GM12878 (cell line): Measurements from ENCODE around the gene C11orf91. TPM values are rescaled to one million over a fixed set of nuclear protein-coding genes. Genes with fewer than 3 reads are reported as not detected.
"Not testable (repeated sequence)": the region's sequence is repeated elsewhere in the genome, so short reads cannot be mapped to it uniquely, and the experiment has no call there.

Source experiments
- ATAC-seq: fragments of 200-7000 bp; cut with Tn5 transposase; 3 replicates; pipeline ENCODE4 v1.9.1; 2020; ENCODE audit warnings: mild to moderate bottlenecking, moderate library complexity
- BruUV-seq: library from RNA; stranded (reverse); fragments of 400-500 nt; replicated peaks from 2 replicates; lab custom pipeline; 2021; lab: Mats Ljungman, UMichigan
- CTCF ChIA-PET: fragments of 300-600 bp; sonication (Branson Sonifier 250); formaldehyde crosslinking; extraction: SDS; loops from one replicate; lab custom pipeline; 2021; ENCODE audit warnings: inconsistent platforms; lab: Yijun Ruan, JAX
- POLR2A ChIA-PET: fragments of 350-600 bp; formaldehyde crosslinking; extraction: SDS; loops from one replicate; lab custom pipeline; 2021; ENCODE audit warnings: inconsistent platforms; lab: Charles Lee
- RAD21 ChIA-PET: fragments of 300-600 bp; sonication (Branson Sonifier 250); formaldehyde crosslinking; loops from one replicate; lab custom pipeline; 2023; ENCODE audit warnings: antibody characterized with exemption; ENCODE audit not compliant: unreplicated experiment; lab: Charles Lee
- SMC1A ChIA-PET: fragments of 300-600 bp; sonication (Branson Sonifier 250); formaldehyde crosslinking; loops from one replicate; lab custom pipeline; 2023; ENCODE audit not compliant: unreplicated experiment, uncharacterized antibody; lab: Charles Lee
- DNase-seq: peaks from one replicate; pipeline ENCODE4 v3.0.0-alpha.2; 2011; ENCODE audit warnings: low read depth, low spot score
- FAIRE-seq: peaks from 3 replicates; lab custom pipeline; 2011; peaks lifted over from hg19 to GRCh38; lab: Jason Lieb, UNC
- H2AFZ ChIP-seq: 2 replicates; pipeline ENCODE4 v1.6.0; 2011; ENCODE audit warnings: low read depth, low read length, control low read depth; ENCODE audit not compliant: control insufficient read depth
- H3K27ac ChIP-seq: 2 replicates; pipeline ENCODE4 v1.5.1; 2011; ENCODE audit warnings: control low read depth; ENCODE audit not compliant: control insufficient read depth, insufficient read depth
- H3K27me3 ChIP-seq, 2 experiments: replicated peaks in 1 of 2; 2 replicates each; pipeline versions ENCODE4 v1.6.0 to v1.6.1; 2011; ENCODE audit warnings: low read length in 1 of 2; ENCODE audit not compliant: control insufficient read depth in 2 of 2, insufficient read depth in 2 of 2
- H3K36me3 ChIP-seq, 2 experiments: 2 replicates each; pipeline ENCODE4 v1.5.1; 2011; ENCODE audit warnings: low read length in 1 of 2; ENCODE audit not compliant: control insufficient read depth in 2 of 2, insufficient read depth in 2 of 2
- H3K4me1 ChIP-seq: 2 replicates; pipeline ENCODE4 v1.6.1; 2011; ENCODE audit warnings: mild to moderate bottlenecking, low read length, moderate library complexity, mixed read lengths; ENCODE audit not compliant: control insufficient read depth, insufficient read depth
- H3K4me2 ChIP-seq: 2 replicates; pipeline ENCODE4 v1.6.0; 2011; ENCODE audit warnings: control low read depth; ENCODE audit not compliant: control insufficient read depth, insufficient read depth
- H3K4me3 ChIP-seq: fragments of 200-600 bp; sonication (generic); 2 replicates; pipeline ENCODE4 v1.5.1; 2016
- H3K79me2 ChIP-seq: 2 replicates; pipeline ENCODE4 v1.6.0; 2011; ENCODE audit warnings: low read length; ENCODE audit not compliant: control insufficient read depth, insufficient read depth
- H3K9ac ChIP-seq: 2 replicates; pipeline ENCODE4 v1.8.0; 2011; ENCODE audit warnings: low read length, control low read depth, mixed read lengths; ENCODE audit not compliant: control insufficient read depth, insufficient read depth
- H3K9me3 ChIP-seq: replicated peaks from 3 replicates; pipeline ENCODE4 v1.5.1; 2011; ENCODE audit warnings: mild to moderate bottlenecking, low read length; ENCODE audit not compliant: control insufficient read depth, insufficient read depth
- H4K20me1 ChIP-seq: 2 replicates; pipeline ENCODE4 v1.6.0; 2011; ENCODE audit not compliant: control insufficient read depth, insufficient read depth
- BMI1 ChIP-seq: fragments of 450-650 bp; IDR thresholded peaks from 2 replicates; pipeline ENCODE4 v1.6.1; 2016; ENCODE audit warnings: mild to moderate bottlenecking, moderate library complexity, borderline replicate concordance
- MTA3 ChIP-seq: IDR thresholded peaks from 2 replicates; pipeline ENCODE4 v1.6.1; 2012; ENCODE audit warnings: low read length, inconsistent platforms, borderline replicate concordance
- PAX8 ChIP-seq: fragments of 450-650 bp; IDR thresholded peaks from 2 replicates; pipeline ENCODE4 v1.6.1; 2017; ENCODE audit warnings: mild to moderate bottlenecking, moderate library complexity
- REST ChIP-seq: IDR thresholded peaks from 2 replicates; pipeline ENCODE4 v1.6.1; 2012; ENCODE audit warnings: mild to moderate bottlenecking, low read depth, low read length
- ZSCAN29 ChIP-seq: fragments of 450-650 bp; IDR thresholded peaks from 2 replicates; pipeline ENCODE4 v1.6.1; 2017; ENCODE audit warnings: mild to moderate bottlenecking, moderate library complexity
- WGBS: methylation state at CpG from one replicate; pipeline ENCODE4 v1.1.6; 2016; ENCODE audit warnings: low lambda C conversion rate; ENCODE audit not compliant: insufficient replicate concordance, insufficient coverage; ENCODE audit errors: missing lambda C conversion rate; 5-methylcytosine and 5-hydroxymethylcytosine counted together
- in situ Hi-C: fragments of 300-500 bp; cut with MboI; formaldehyde crosslinking; loops from 9 replicates; pipeline ENCODE4 v1.14.3; 2018; ENCODE audit warnings: mixed read lengths
- intact Hi-C: fragments of 100-400 bp; cut with micrococcal nuclease; formaldehyde crosslinking; loops from one replicate; pipeline ENCODE4 v1.14.2; 2022; ENCODE audit not compliant: unreplicated experiment
- polyA plus RNA-seq, 11 experiments: library from polyadenylated mRNA; depleted of rRNA in 4 of 11; unstranded in 6 of 11; stranded (reverse) in 5 of 11; fragments of >200 nt; fragmentation: Nextera tagmentation in 4 of 11; fragmentation: Illumina TruSeq in 1 of 11; extraction: Ambion mirVana in 4 of 11; extraction: Trizol in 1 of 11; gene quantifications; 1 replicate in 1 of 11; 2 replicates in 10 of 11; pipeline versions ENCODE4 v1.2.1 to v1.2.3, GENCODE V29; 2011 to 2016; ENCODE audit warnings: inconsistent platforms in 2 of 11, missing spikeins in 2 of 11, low read depth in 1 of 11
- total RNA-seq, 4 experiments: library from RNA; depleted of rRNA in 3 of 4; stranded (reverse); fragments of >200 nt in 3 of 4; fragmentation: Illumina TruSeq in 1 of 4; extraction: Trizol in 1 of 4; gene quantifications; 2 replicates each; pipeline versions ENCODE4 v1.2.1 to v1.2.3, GENCODE V29; 2013 to 2021

Gene C11orf91
- total and polyA plus RNA-seq, 10 of the 15 experiments (the other 5 are each of a cell fraction or from before 2014, with no cell fraction given) = not detected

- TF ChIP-seq BMI1 (no peak), ZSCAN29 (no peak)
- TF ChIP-seq, all 136 proteins: peak for 16
These were observed 31.3 kb upstream of the C11orf91 start (continued) for GRCh38 chr11:33731723-33732531.

DNA sequence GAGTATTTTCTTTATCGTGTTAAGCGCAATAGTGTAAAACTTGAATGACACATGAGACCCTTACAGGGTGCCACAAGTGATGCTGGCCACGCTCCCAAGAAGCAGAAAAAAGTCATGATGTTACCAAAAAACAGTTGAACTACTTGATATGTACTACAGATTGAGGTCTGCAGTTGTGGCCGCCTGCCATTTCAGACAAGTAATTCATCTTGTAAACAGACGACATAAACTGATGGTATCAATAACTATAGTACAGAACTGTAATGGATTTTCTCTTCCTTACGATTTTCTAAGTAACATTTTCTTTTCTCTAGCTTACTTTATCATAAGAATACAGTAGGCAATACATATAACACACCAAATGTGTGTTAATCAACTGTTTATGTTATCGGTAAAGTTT is 30.1 kb upstream of the C11orf91 start:
- Histone ChIP-seq H3K9me3 (no peaks in the 10 kb centered on the region), H3K9ac (no peak overlapping the region), H3K4me1 (peaks cover 17% of the 10 kb centered on the region), H3K4me2 (peak overlapping the region; percentile 22; the same call in 1 of the 2 replicates), H3K27me3 (no peaks in the 10 kb centered on the region), H2AFZ (no peak overlapping the region), H3K4me3 (no peak overlapping the region), H3K27ac (no peak overlapping the region), H3K36me3 (peaks cover 0 to 4% of the 10 kb centered on the region in 2 experiments; a peak in 1 of 4 replicates), H4K20me1 (no peaks in the 10 kb centered on the region), H3K79me2 (peaks cover 60% of the 10 kb centered on the region)
- no TSS peak for BruUV-seq
- TF ChIP-seq PAX8 (no peak), MTA3 (no peak), REST (no peak)
- intact Hi-C loops (no loop called here), in situ Hi-C loops (no loop called here)
- FAIRE-seq (no peak), ATAC-seq (no peak), DNase-seq (no peak)
- RAD21 ChIA-PET = interaction anchor here (1.1 kb wide), 1 partner anchor 12 kb away, joined by 3 read pairs; no protein-coding TSS in a partner anchor
- POLR2A ChIA-PET = no interaction called here
- CTCF ChIA-PET = interaction anchor here (1.0 kb wide), 2 partner anchors 12 to 15 kb away, joined by 4 to 7 read pairs; no protein-coding TSS in a partner anchor
- SMC1A ChIA-PET = interaction anchor here (2.4 kb wide), 1 partner anchor 14 kb away, joined by 11 read pairs; no protein-coding TSS in a partner anchor
- 92% methylated on average over 7 of the region's 7 CpGs for WGBS

GRCh38 chr11:33729072-33729664 is 28.5 kb upstream of the C11orf91 start:
- FAIRE-seq, H4K20me1 ChIP-seq, H3K4me2 ChIP-seq, H3K9ac ChIP-seq, BruUV-seq, DNase-seq, POLR2A ChIA-PET, H3K9me3 ChIP-seq, in situ Hi-C loops, H3K27ac ChIP-seq, H2AFZ ChIP-seq, H3K4me3 ChIP-seq, RAD21 ChIA-PET, ATAC-seq, H3K36me3 ChIP-seq, intact Hi-C loops, H3K27me3 ChIP-seq, SMC1A ChIA-PET: not testable (repeated sequence)
- Histone ChIP-seq H3K4me1 (peaks cover 19% of the 10 kb centered on the region), H3K79me2 (peaks cover 60% of the 10 kb centered on the region)
- CTCF ChIA-PET = interaction anchor here (1.9 kb wide), 1 partner anchor 12 kb away, joined by 4 read pairs; no protein-coding TSS in a partner anchor
- 100% methylated on average over 5 of the region's 5 CpGs for WGBS
